H1 (cell line): ENCODE data around the gene EPHA4. TPM values are rescaled to one million over a fixed set of nuclear protein-coding genes. Genes with fewer than 3 reads are reported as not detected.
A peak's percentile ranks its signal among the peaks of the same experiment; 100 is the strongest.

Experiments
- CTCF ChIA-PET: fragments of 300-600 bp; sonication (Branson Sonifier 250); formaldehyde crosslinking; loops from one replicate; lab custom pipeline; 2021; ENCODE audit not compliant: partially characterized antibody; lab: Charles Lee
- POLR2A ChIA-PET: fragments of 300-600 bp; sonication (Branson Sonifier 250); formaldehyde crosslinking; loops from one replicate; lab custom pipeline; 2021; ENCODE audit warnings: inconsistent platforms; ENCODE audit not compliant: partially characterized antibody; lab: Charles Lee
- DNase-seq, 2 experiments: peaks; one replicate each; pipeline versions ENCODE4 v3.0.0 to v3.0.0-alpha.2; 2010 to 2022; ENCODE audit warnings: low spot score in 2 of 2, low read depth in 1 of 2, mixed read lengths in 1 of 2
- FAIRE-seq: peaks from 2 replicates; lab custom pipeline; 2011; peaks lifted over from hg19 to GRCh38; lab: Jason Lieb, UNC
- H2AFZ ChIP-seq: 2 replicates; pipeline ENCODE4 v1.8.1; 2012; ENCODE audit warnings: low read length, inconsistent platforms
- H2AK5ac ChIP-seq: 2 replicates; pipeline ENCODE4 v1.6.1; 2013; ENCODE audit warnings: low read depth, low read length
- H2BK120ac ChIP-seq: replicated peaks from 2 replicates; pipeline ENCODE3; 2013; ENCODE audit warnings: low read depth, low read length, inconsistent platforms
- H2BK12ac ChIP-seq: 2 replicates; pipeline ENCODE4 v1.6.1; 2013; ENCODE audit warnings: low read depth, low read length
- H2BK15ac ChIP-seq: 2 replicates; pipeline ENCODE4 v1.6.1; 2013; ENCODE audit warnings: low read length
- H2BK20ac ChIP-seq: 2 replicates; pipeline ENCODE4 v1.6.1; 2013; ENCODE audit warnings: low read length
- H2BK5ac ChIP-seq: 2 replicates; pipeline ENCODE4 v1.6.1; 2013; ENCODE audit warnings: low read depth, low read length
- H3K14ac ChIP-seq: 2 replicates; pipeline ENCODE4 v1.6.1; 2013; ENCODE audit warnings: inconsistent platforms; ENCODE audit not compliant: insufficient read length
- H3K18ac ChIP-seq: 2 replicates; pipeline ENCODE4 v1.6.1; 2013; ENCODE audit warnings: low read length; ENCODE audit errors: extremely low read depth
- H3K23ac ChIP-seq: 2 replicates; pipeline ENCODE4 v1.6.1; 2013; ENCODE audit warnings: inconsistent platforms; ENCODE audit not compliant: insufficient read length
- H3K23me2 ChIP-seq: 2 replicates; pipeline ENCODE4 v1.6.1; 2013; ENCODE audit warnings: low read depth, low read length
- H3K27ac ChIP-seq: 2 replicates; pipeline ENCODE4 v1.6.1; 2011; ENCODE audit warnings: low read depth, low read length, inconsistent platforms
- H3K27me3 ChIP-seq, 4 experiments: replicated peaks in 1 of 4; 1 replicate in 1 of 4; 2 replicates in 3 of 4; pipeline versions ENCODE4 v1.6.1 to v1.8.1; 2011 to 2013; ENCODE audit warnings: low read length in 3 of 4, mild to moderate bottlenecking in 3 of 4, inconsistent platforms in 2 of 4, mixed read lengths in 2 of 4, moderate library complexity in 1 of 4; ENCODE audit not compliant: control insufficient read depth in 3 of 4, insufficient read depth in 3 of 4; ENCODE audit errors: extremely low read depth in 1 of 4
- H3K36me3 ChIP-seq, 4 experiments: 2 replicates each; pipeline versions ENCODE4 v1.6.1 to v1.8.1; 2011 to 2013; ENCODE audit warnings: mild to moderate bottlenecking in 4 of 4, low read length in 3 of 4, moderate library complexity in 2 of 4, control low read depth in 1 of 4, inconsistent platforms in 1 of 4; ENCODE audit not compliant: insufficient read depth in 4 of 4, control insufficient read depth in 2 of 4
- H3K4ac ChIP-seq: replicated peaks from 2 replicates; pipeline ENCODE3; 2013; ENCODE audit warnings: low read length, low read depth, mixed read lengths, inconsistent platforms; ENCODE audit not compliant: insufficient read length
- H3K4me1 ChIP-seq, 4 experiments: replicated peaks in 1 of 4; 1 replicate in 1 of 4; 2 replicates in 3 of 4; pipeline versions ENCODE4 v1.6.1 to v1.8.1; 2011 to 2013; ENCODE audit warnings: low read length in 3 of 4, inconsistent platforms in 2 of 4, mixed read lengths in 1 of 4; ENCODE audit not compliant: insufficient read depth in 4 of 4, control insufficient read depth in 3 of 4
- H3K4me2 ChIP-seq, 2 experiments: 2 replicates each; pipeline versions ENCODE4 v1.6.1 to v1.8.1; 2011 to 2013; ENCODE audit warnings: low read depth in 2 of 2, low read length in 2 of 2, control low read depth in 1 of 2, inconsistent platforms in 1 of 2, mild to moderate bottlenecking in 1 of 2; ENCODE audit not compliant: insufficient read depth in 1 of 2
- H3K4me3 ChIP-seq, 4 experiments: fragments of 200-600, 300-600 bp in 1 of 4; sonication (generic), shearing (Covaris generic), sonication (Bioruptor Twin) in 1 of 4; 2 replicates each; pipeline versions ENCODE4 v1.5.1 to v1.8.1; 2011 to 2016; ENCODE audit warnings: low read length in 4 of 4, low read depth in 3 of 4, control low read depth in 2 of 4, inconsistent platforms in 2 of 4, mild to moderate bottlenecking in 2 of 4, mixed read lengths in 1 of 4, moderate library complexity in 1 of 4; ENCODE audit not compliant: insufficient read depth in 2 of 4; ENCODE audit errors: extremely low read depth in 1 of 4
- H3K56ac ChIP-seq: replicated peaks from 2 replicates; pipeline ENCODE3; 2013; ENCODE audit warnings: low read depth, mild to moderate bottlenecking, mixed read lengths, low read length, inconsistent platforms; ENCODE audit not compliant: insufficient read length
- H3K79me1 ChIP-seq: 2 replicates; pipeline ENCODE4 v1.6.1; 2013; ENCODE audit warnings: low read depth, low read length, control low read depth
- H3K79me2 ChIP-seq, 2 experiments: 2 replicates each; pipeline versions ENCODE4 v1.6.1 to v1.8.1; 2012 to 2013; ENCODE audit warnings: low read length in 2 of 2, mild to moderate bottlenecking in 2 of 2, inconsistent platforms in 1 of 2; ENCODE audit not compliant: insufficient read depth in 2 of 2, control insufficient read depth in 1 of 2
- H3K9ac ChIP-seq, 4 experiments: replicated peaks in 1 of 4; 1 replicate in 1 of 4; 2 replicates in 3 of 4; pipeline versions ENCODE4 v1.6.1 to v1.8.1; 2011 to 2013; ENCODE audit warnings: low read depth in 3 of 4, low read length in 3 of 4, control low read depth in 2 of 4, mild to moderate bottlenecking in 2 of 4, moderate library complexity in 2 of 4, inconsistent platforms in 1 of 4; ENCODE audit errors: extremely low read depth in 1 of 4
- H3K9me3 ChIP-seq, 2 experiments: 2 replicates each; pipeline versions ENCODE4 v1.6.1 to v1.8.1; 2012 to 2013; ENCODE audit warnings: mild to moderate bottlenecking in 2 of 2, moderate library complexity in 2 of 2, control low read depth in 1 of 2, inconsistent platforms in 1 of 2, low read depth in 1 of 2, low read length in 1 of 2, mixed read lengths in 1 of 2; ENCODE audit not compliant: insufficient read depth in 2 of 2
- H4K20me1 ChIP-seq, 2 experiments: replicated peaks in 1 of 2; 2 replicates each; pipeline versions ENCODE3 to v1.8.1; 2011 to 2013; ENCODE audit warnings: inconsistent platforms in 2 of 2, low read length in 2 of 2, mild to moderate bottlenecking in 1 of 2; ENCODE audit not compliant: insufficient read depth in 2 of 2, control insufficient read depth in 1 of 2
- H4K5ac ChIP-seq: 2 replicates; pipeline ENCODE4 v1.6.1; 2013; ENCODE audit warnings: low read length, low read depth, mixed read lengths, inconsistent platforms; ENCODE audit not compliant: insufficient read length
- H4K8ac ChIP-seq: 2 replicates; pipeline ENCODE4 v1.8.0; 2013; ENCODE audit warnings: mild to moderate bottlenecking, moderate library complexity, low read length, inconsistent platforms; ENCODE audit not compliant: insufficient read depth; ENCODE audit errors: extremely low read depth
- H4K91ac ChIP-seq: replicated peaks from 2 replicates; pipeline ENCODE3; 2013; ENCODE audit warnings: low read length, mixed read lengths, inconsistent platforms; ENCODE audit not compliant: insufficient read length
- BRCA1 ChIP-seq: IDR thresholded peaks from 2 replicates; pipeline ENCODE4 v1.6.1; 2012; ENCODE audit warnings: low read depth, low read length, improper control_type of control experiment
- CEBPB ChIP-seq: IDR thresholded peaks from 2 replicates; pipeline ENCODE4 v1.6.1; 2012; ENCODE audit warnings: low read depth, low read length
- CHD1 ChIP-seq: IDR thresholded peaks from 2 replicates; pipeline ENCODE4 v1.6.1; 2012; ENCODE audit warnings: low read depth, low read length, improper control_type of control experiment
- CHD2 ChIP-seq: IDR thresholded peaks from 2 replicates; pipeline ENCODE4 v1.6.1; 2012; ENCODE audit warnings: low read length, improper control_type of control experiment
- CREB1 ChIP-seq: IDR thresholded peaks from 2 replicates; pipeline ENCODE4 v1.6.1; 2012; ENCODE audit warnings: inconsistent platforms
- FOSL1 ChIP-seq: IDR thresholded peaks from 2 replicates; pipeline ENCODE4 v1.6.1; 2011; ENCODE audit warnings: mild to moderate bottlenecking, low read depth, low read length, moderate library complexity; ENCODE audit not compliant: insufficient read depth
- GTF2F1 ChIP-seq: IDR thresholded peaks from 2 replicates; pipeline ENCODE4 v1.6.1; 2012; ENCODE audit warnings: low read depth, low read length, improper control_type of control experiment, borderline replicate concordance
- NRF1 ChIP-seq: IDR thresholded peaks from 2 replicates; pipeline ENCODE4 v1.6.1; 2011; ENCODE audit warnings: mild to moderate bottlenecking, low read depth, low read length, improper control_type of control experiment
- PHF8 ChIP-seq: fragments of 200-600 bp; sonication (generic); conservative IDR thresholded peaks from 2 replicates; pipeline ENCODE4 v1.7.1; 2012; ENCODE audit warnings: low read depth, mild to moderate bottlenecking, inconsistent platforms, low read length, moderate library complexity
- POLR2AphosphoS5 ChIP-seq: IDR thresholded peaks from 2 replicates; pipeline ENCODE4 v1.6.1; 2011; ENCODE audit warnings: low read depth, low read length
- RBBP5 ChIP-seq: IDR thresholded peaks from 2 replicates; pipeline ENCODE4 v1.7.1; 2012; ENCODE audit warnings: low read depth, mild to moderate bottlenecking, inconsistent platforms, low read length, moderate library complexity, borderline replicate concordance
- RFX5 ChIP-seq: IDR thresholded peaks from 2 replicates; pipeline ENCODE4 v1.6.1; 2011; ENCODE audit warnings: low read depth, low read length, improper control_type of control experiment, borderline replicate concordance
- SIX5 ChIP-seq: IDR thresholded peaks from 2 replicates; pipeline ENCODE4 v1.6.1; 2011; ENCODE audit warnings: mild to moderate bottlenecking, low read depth, low read length
- SRF ChIP-seq: IDR thresholded peaks from 2 replicates; pipeline ENCODE4 v1.6.1; 2011; ENCODE audit warnings: mild to moderate bottlenecking, low read depth, low read length, moderate library complexity
- TAF7 ChIP-seq: optimal IDR thresholded peaks from 2 replicates; pipeline ENCODE3; 2011; ENCODE audit warnings: low read depth, mild to moderate bottlenecking, inconsistent platforms, low read length, moderate library complexity, borderline replicate concordance
- ZNF274 ChIP-seq: IDR thresholded peaks from 2 replicates; pipeline ENCODE4 v1.7.0; 2012; ENCODE audit warnings: low read length, borderline replicate concordance; ENCODE audit errors: extremely low read depth
- WGBS, 2 experiments: shearing (Covaris generic) in 1 of 2; methylation state at CpG; one replicate each; pipeline versions ENCODE4 v1.1.6 to v1.1.7; 2013 to 2015; ENCODE audit warnings: low lambda C conversion rate in 2 of 2, mixed read lengths in 2 of 2, inconsistent platforms in 1 of 2, low coverage in 1 of 2, missing lambda C conversion rate in 1 of 2; ENCODE audit not compliant: insufficient replicate concordance in 2 of 2, insufficient coverage in 1 of 2, insufficient read length in 1 of 2; ENCODE audit errors: extremely low coverage in 1 of 2, missing lambda C conversion rate in 1 of 2; 5-methylcytosine and 5-hydroxymethylcytosine counted together
- polyA plus RNA-seq, 7 experiments: library from polyadenylated mRNA; depleted of rRNA in 3 of 7; stranded (reverse) in 5 of 7; unstranded in 2 of 7; fragments of >200 nt in 5 of 7; fragments of 200-250 nt in 2 of 7; gene quantifications; 1 replicate in 5 of 7; 2 replicates in 1 of 7; 4 replicates in 1 of 7; pipeline versions ENCODE4 v1.2.1 to v1.2.3, GENCODE V29; 2011 to 2013; ENCODE audit warnings: missing spikeins in 2 of 7, mixed read lengths in 2 of 7
- total RNA-seq: library from RNA; stranded (reverse); fragmentation: NEBNext Ultra II Directional; extraction: Animal tissue kit (Norgen Biotek cat#: 25700); gene quantifications from 2 replicates; pipeline ENCODE4 v1.2.1, GENCODE V29; 2021

Gene EPHA4
- total and polyA plus RNA-seq, 2 of the 8 experiments (the other 6 are each of a cell fraction or from before 2014, with no cell fraction given): 4.3 to 5.7 TPM

DNA sequence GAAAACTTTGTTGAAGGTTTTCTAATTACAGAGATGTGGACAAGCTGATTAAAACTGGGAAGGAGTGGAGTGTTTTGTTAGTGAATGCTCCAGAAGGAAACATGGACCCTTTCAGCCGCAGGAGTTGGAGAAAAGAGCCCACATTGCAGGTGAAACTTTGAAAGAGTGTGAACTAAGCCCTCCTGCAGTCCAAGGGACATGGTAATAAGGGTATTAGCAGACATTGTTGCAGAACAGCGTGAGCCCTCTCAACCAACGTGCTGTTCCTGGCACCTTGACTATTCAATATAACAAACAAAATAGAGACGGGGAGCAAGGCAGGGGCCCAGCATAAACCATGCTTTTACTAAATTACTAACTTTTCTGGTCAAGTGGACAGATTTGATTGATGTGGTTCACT, 122.7 kb downstream of the EPHA4 start:
- Histone ChIP-seq H3K4me3 (0 out of 8 replicates have a peak overlapping the region, but pooled peaks of 1 of the 4 experiments have one; percentile 2), H3K9ac (no peak overlapping the region), H2BK5ac (no peak overlapping the region), H3K23me2 (no peaks in the 10 kb centered on the region), H3K4ac (no peak overlapping the region), H2BK12ac (no peak overlapping the region), H2BK120ac (no peak overlapping the region), H3K79me2 (no peaks in the 10 kb centered on the region), H2BK15ac (no peak overlapping the region), H4K20me1 (no peaks in the 10 kb centered on the region), H3K4me1 (peaks cover 0 to 5% (median 0%) of the 10 kb centered on the region in 4 experiments; a peak in 2 of 7 replicates), H3K18ac (no peak overlapping the region), H2AK5ac (no peak overlapping the region), H4K91ac (no peak overlapping the region), H3K36me3 (peaks cover 0 to 8% (median 0%) of the 10 kb centered on the region in 4 experiments; a peak in 1 of 8 replicates), H3K27ac (no peak overlapping the region), H3K14ac (no peak overlapping the region), H2BK20ac (no peak overlapping the region), H2AFZ (0 out of 2 replicates have a peak overlapping the region, but pooled peaks have one; percentile 27), H3K27me3 (no peaks in the 10 kb centered on the region), H4K8ac (no peak overlapping the region), H3K4me2 (0 out of 4 replicates have a peak overlapping the region, but pooled peaks of 1 of the 2 experiments have one; percentile 10), H3K9me3 (peaks cover 0 to 3% of the 10 kb centered on the region in 2 experiments; a peak in 1 of 4 replicates), H3K79me1 (no peaks in the 10 kb centered on the region), H4K5ac (no peak overlapping the region), H3K56ac (no peak overlapping the region), H3K23ac (no peak overlapping the region)
- no peak for FAIRE-seq
- no peak for DNase-seq
- ChIA-PET CTCF (interaction anchor here (0.6 kb wide), 1 partner anchor 564 kb away, joined by 3 read pairs; no protein-coding TSS in a partner anchor), POLR2A (no interaction called here)
- WGBS, 2 experiments: 42% methylated on average over 4 of the region's 4 CpGs; no CpG with 5 or more reads in 1 of the 2 experiments
- TF ChIP-seq SRF (no peak), POLR2AphosphoS5 (no peak), SIX5 (no peak), PHF8 (no peak), NRF1 (no peak), FOSL1 (no peak), ZNF274 (no peak), CREB1 (no peak), TAF7 (no peak), RBBP5 (no peak), CHD1 (no peak), GTF2F1 (no peak), CHD2 (no peak), CEBPB (no peak), RFX5 (no peak), BRCA1 (no peak)
